GM12878 (cell line): ENCODE measurements around the gene LILRB4. TPM values are rescaled to one million over a fixed set of nuclear protein-coding genes. Genes with fewer than 3 reads are reported as not detected.

Experiments used
- ATAC-seq: fragments of 200-7000 bp; cut with Tn5 transposase; 3 replicates; pipeline ENCODE4 v1.9.1; 2020; ENCODE audit warnings: mild to moderate bottlenecking, moderate library complexity
- BruUV-seq: library from RNA; stranded (reverse); fragments of 400-500 nt; replicated peaks from 2 replicates; lab custom pipeline; 2021; lab: Mats Ljungman, UMichigan
- CTCF ChIA-PET: fragments of 300-600 bp; sonication (Branson Sonifier 250); formaldehyde crosslinking; extraction: SDS; loops from one replicate; lab custom pipeline; 2021; ENCODE audit warnings: inconsistent platforms; lab: Yijun Ruan, JAX
- POLR2A ChIA-PET: fragments of 350-600 bp; formaldehyde crosslinking; extraction: SDS; loops from one replicate; lab custom pipeline; 2021; ENCODE audit warnings: inconsistent platforms; lab: Charles Lee
- RAD21 ChIA-PET: fragments of 300-600 bp; sonication (Branson Sonifier 250); formaldehyde crosslinking; loops from one replicate; lab custom pipeline; 2023; ENCODE audit warnings: antibody characterized with exemption; ENCODE audit not compliant: unreplicated experiment; lab: Charles Lee
- SMC1A ChIA-PET: fragments of 300-600 bp; sonication (Branson Sonifier 250); formaldehyde crosslinking; loops from one replicate; lab custom pipeline; 2023; ENCODE audit not compliant: unreplicated experiment, uncharacterized antibody; lab: Charles Lee
- DNase-seq: peaks from one replicate; pipeline ENCODE4 v3.0.0-alpha.2; 2011; ENCODE audit warnings: low read depth, low spot score
- FAIRE-seq: peaks from 3 replicates; lab custom pipeline; 2011; peaks lifted over from hg19 to GRCh38; lab: Jason Lieb, UNC
- H2AFZ ChIP-seq: 2 replicates; pipeline ENCODE4 v1.6.0; 2011; ENCODE audit warnings: low read depth, low read length, control low read depth; ENCODE audit not compliant: control insufficient read depth
- H3K27ac ChIP-seq: 2 replicates; pipeline ENCODE4 v1.5.1; 2011; ENCODE audit warnings: control low read depth; ENCODE audit not compliant: control insufficient read depth, insufficient read depth
- H3K27me3 ChIP-seq, 2 experiments: replicated peaks in 1 of 2; 2 replicates each; pipeline versions ENCODE4 v1.6.0 to v1.6.1; 2011; ENCODE audit warnings: low read length in 1 of 2; ENCODE audit not compliant: control insufficient read depth in 2 of 2, insufficient read depth in 2 of 2
- H3K36me3 ChIP-seq, 2 experiments: 2 replicates each; pipeline ENCODE4 v1.5.1; 2011; ENCODE audit warnings: low read length in 1 of 2; ENCODE audit not compliant: control insufficient read depth in 2 of 2, insufficient read depth in 2 of 2
- H3K4me1 ChIP-seq: 2 replicates; pipeline ENCODE4 v1.6.1; 2011; ENCODE audit warnings: mild to moderate bottlenecking, low read length, moderate library complexity, mixed read lengths; ENCODE audit not compliant: control insufficient read depth, insufficient read depth
- H3K4me2 ChIP-seq: 2 replicates; pipeline ENCODE4 v1.6.0; 2011; ENCODE audit warnings: control low read depth; ENCODE audit not compliant: control insufficient read depth, insufficient read depth
- H3K4me3 ChIP-seq: fragments of 200-600 bp; sonication (generic); 2 replicates; pipeline ENCODE4 v1.5.1; 2016
- H3K79me2 ChIP-seq: 2 replicates; pipeline ENCODE4 v1.6.0; 2011; ENCODE audit warnings: low read length; ENCODE audit not compliant: control insufficient read depth, insufficient read depth
- H3K9ac ChIP-seq: 2 replicates; pipeline ENCODE4 v1.8.0; 2011; ENCODE audit warnings: low read length, control low read depth, mixed read lengths; ENCODE audit not compliant: control insufficient read depth, insufficient read depth
- H3K9me3 ChIP-seq: replicated peaks from 3 replicates; pipeline ENCODE4 v1.5.1; 2011; ENCODE audit warnings: mild to moderate bottlenecking, low read length; ENCODE audit not compliant: control insufficient read depth, insufficient read depth
- H4K20me1 ChIP-seq: 2 replicates; pipeline ENCODE4 v1.6.0; 2011; ENCODE audit not compliant: control insufficient read depth, insufficient read depth
- CREM ChIP-seq: IDR thresholded peaks from 2 replicates; pipeline ENCODE4 v1.6.1; 2014; ENCODE audit warnings: antibody characterized with exemption, low read depth
- EZH2 ChIP-seq: IDR thresholded peaks from 2 replicates; pipeline ENCODE4 v1.6.1; 2012; ENCODE audit warnings: low read depth, mild to moderate bottlenecking, control low read depth, inconsistent platforms, low read length, borderline replicate concordance; ENCODE audit not compliant: control insufficient read depth
- GATAD2B ChIP-seq: fragments of 450-650 bp; conservative IDR thresholded peaks from 2 replicates; pipeline ENCODE4 v1.6.1; 2017; ENCODE audit warnings: low read depth, mild to moderate bottlenecking, moderate library complexity
- HDAC6 ChIP-seq: fragments of 200-600 bp; sonication (generic); IDR thresholded peaks from one replicate; pipeline ENCODE4 v1.8.0; 2017; ENCODE audit warnings: antibody characterized with exemption; ENCODE audit not compliant: unreplicated experiment
- NKRF ChIP-seq: fragments of 450-650 bp; conservative IDR thresholded peaks from 2 replicates; pipeline ENCODE4 v1.6.1; 2017; ENCODE audit warnings: mild to moderate bottlenecking, moderate library complexity
- NR2F1 ChIP-seq: fragments of 450-650 bp; conservative IDR thresholded peaks from 2 replicates; pipeline ENCODE4 v1.6.1; 2017; ENCODE audit warnings: mild to moderate bottlenecking
- POLR2AphosphoS5 ChIP-seq: IDR thresholded peaks from 2 replicates; pipeline ENCODE4 v1.6.1; 2011; ENCODE audit warnings: mild to moderate bottlenecking, low read length, inconsistent platforms
- RELA ChIP-seq: fragments of 450-650 bp; IDR thresholded peaks from 2 replicates; pipeline ENCODE4 v1.8.0; 2014; ENCODE audit warnings: borderline replicate concordance; ENCODE audit not compliant: partially characterized antibody
- SREBF2 ChIP-seq: IDR thresholded peaks from 2 replicates; pipeline ENCODE4 v1.6.1; 2012; ENCODE audit warnings: mild to moderate bottlenecking, low read length
- SUPT20H ChIP-seq: IDR thresholded peaks from 2 replicates; pipeline ENCODE4 v1.6.1; 2011; ENCODE audit warnings: low read depth, mild to moderate bottlenecking, low read length, moderate library complexity, borderline replicate concordance; ENCODE audit not compliant: control insufficient read depth
- SUZ12 ChIP-seq: fragments of 200-600 bp; sonication (generic); IDR thresholded peaks from one replicate; pipeline ENCODE4 v1.6.1; 2018; ENCODE audit warnings: antibody characterized with exemption, mild to moderate bottlenecking; ENCODE audit not compliant: unreplicated experiment
- TARDBP ChIP-seq: IDR thresholded peaks from 2 replicates; pipeline ENCODE4 v1.6.1; 2016; ENCODE audit warnings: borderline replicate concordance
- WGBS: methylation state at CpG from one replicate; pipeline ENCODE4 v1.1.6; 2016; ENCODE audit warnings: low lambda C conversion rate; ENCODE audit not compliant: insufficient replicate concordance, insufficient coverage; ENCODE audit errors: missing lambda C conversion rate; 5-methylcytosine and 5-hydroxymethylcytosine counted together
- in situ Hi-C: fragments of 300-500 bp; cut with MboI; formaldehyde crosslinking; loops from 9 replicates; pipeline ENCODE4 v1.14.3; 2018; ENCODE audit warnings: mixed read lengths
- intact Hi-C: fragments of 100-400 bp; cut with micrococcal nuclease; formaldehyde crosslinking; loops from one replicate; pipeline ENCODE4 v1.14.2; 2022; ENCODE audit not compliant: unreplicated experiment
- polyA plus RNA-seq, 11 experiments: library from polyadenylated mRNA; depleted of rRNA in 4 of 11; unstranded in 6 of 11; stranded (reverse) in 5 of 11; fragments of >200 nt; fragmentation: Nextera tagmentation in 4 of 11; fragmentation: Illumina TruSeq in 1 of 11; extraction: Ambion mirVana in 4 of 11; extraction: Trizol in 1 of 11; gene quantifications; 1 replicate in 1 of 11; 2 replicates in 10 of 11; pipeline versions ENCODE4 v1.2.1 to v1.2.3, GENCODE V29; 2011 to 2016; ENCODE audit warnings: inconsistent platforms in 2 of 11, missing spikeins in 2 of 11, low read depth in 1 of 11
- total RNA-seq, 4 experiments: library from RNA; depleted of rRNA in 3 of 4; stranded (reverse); fragments of >200 nt in 3 of 4; fragmentation: Illumina TruSeq in 1 of 4; extraction: Trizol in 1 of 4; gene quantifications; 2 replicates each; pipeline versions ENCODE4 v1.2.1 to v1.2.3, GENCODE V29; 2013 to 2021
- TF ChIP-seq, protein P1 (sequence below): fragments of 450-650 bp; IDR thresholded peaks from 2 replicates; pipeline ENCODE4 v1.6.1; 2017; ENCODE audit warnings: mild to moderate bottlenecking

The LILRB4 gene
- total and polyA plus RNA-seq, 10 of the 15 experiments (the other 5 are each of a cell fraction or from before 2014, with no cell fraction given): 2.0 to 39.8 (median 16.0) TPM

GRCh38 chr19:54673222-54673621 lies 10.4 kb downstream of the LILRB4 start:
- no TSS peak for BruUV-seq
- ATAC-seq (no peak), FAIRE-seq (no peak), DNase-seq (no peak)
- POLR2A ChIA-PET: interaction anchor here (3.8 to 4.8 kb wide), 2 partner anchors 11 to 19 kb away, joined by 21 to 27 read pairs; partner anchors contain the start of gene LILRB4
- intact Hi-C loops (no loop called here), in situ Hi-C loops (no loop called here)
- TF ChIP-seq SUZ12 (no peak), NKRF (no peak), CREM (no peak), EZH2 (no peak), TARDBP (no peak), RELA (no peak), GATAD2B (no peak), SUPT20H (no peak), SREBF2 (no peak), NR2F1 (no peak), POLR2AphosphoS5 (no peak), HDAC6 (no peak)
- TF ChIP-seq, protein P1, sequence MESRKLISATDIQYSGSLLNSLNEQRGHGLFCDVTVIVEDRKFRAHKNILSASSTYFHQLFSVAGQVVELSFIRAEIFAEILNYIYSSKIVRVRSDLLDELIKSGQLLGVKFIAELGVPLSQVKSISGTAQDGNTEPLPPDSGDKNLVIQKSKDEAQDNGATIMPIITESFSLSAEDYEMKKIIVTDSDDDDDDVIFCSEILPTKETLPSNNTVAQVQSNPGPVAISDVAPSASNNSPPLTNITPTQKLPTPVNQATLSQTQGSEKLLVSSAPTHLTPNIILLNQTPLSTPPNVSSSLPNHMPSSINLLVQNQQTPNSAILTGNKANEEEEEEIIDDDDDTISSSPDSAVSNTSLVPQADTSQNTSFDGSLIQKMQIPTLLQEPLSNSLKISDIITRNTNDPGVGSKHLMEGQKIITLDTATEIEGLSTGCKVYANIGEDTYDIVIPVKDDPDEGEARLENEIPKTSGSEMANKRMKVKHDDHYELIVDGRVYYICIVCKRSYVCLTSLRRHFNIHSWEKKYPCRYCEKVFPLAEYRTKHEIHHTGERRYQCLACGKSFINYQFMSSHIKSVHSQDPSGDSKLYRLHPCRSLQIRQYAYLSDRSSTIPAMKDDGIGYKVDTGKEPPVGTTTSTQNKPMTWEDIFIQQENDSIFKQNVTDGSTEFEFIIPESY: no peak
- RAD21 ChIA-PET: interaction anchor here (0.6 to 9.8 kb wide), 6 partner anchors 10 to 200 kb away, joined by 3 to 189 read pairs (median 15); partner anchors contain the start of genes CDC42EP5 and LILRB4
- Histone ChIP-seq H3K4me3 (no peak overlapping the region), H3K4me1 (no peaks in the 10 kb centered on the region), H3K4me2 (no peak overlapping the region), H3K36me3 (no peaks in the 10 kb centered on the region), H3K9ac (no peak overlapping the region), H2AFZ (no peak overlapping the region), H4K20me1 (no peaks in the 10 kb centered on the region), H3K27me3 (peaks cover 0 to 5% of the 10 kb centered on the region in 2 experiments; a peak in 2 of 4 replicates), H3K9me3 (no peaks in the 10 kb centered on the region; the same call in 1 of the 3 replicates), H3K27ac (no peak overlapping the region), H3K79me2 (no peaks in the 10 kb centered on the region)
- CTCF ChIA-PET: interaction anchor here (0.6 to 20.9 kb wide), 15 partner anchors 10 to 268 kb away, joined by 3 to 842 read pairs (median 4); partner anchors contain the start of genes CDC42EP5 and LILRB4
- 38% methylated on average over 1 of the region's 1 CpG for WGBS
- SMC1A ChIA-PET: interaction anchor here (1.1 to 9.6 kb wide), 9 partner anchors 9 to 193 kb away, joined by 3 to 268 read pairs (median 15); partner anchors contain the start of gene LILRB4
